Osteoblast (primary cell): ENCODE results near the gene FBXW12. TPM values are rescaled to one million over a fixed set of nuclear protein-coding genes. Genes with fewer than 3 reads are reported as not detected.
"Not testable (repeated sequence)": the region's sequence is repeated elsewhere in the genome, so short reads cannot be mapped to it uniquely, and the experiment has no call there.

Experiments
- DNase-seq: peaks from one replicate; pipeline ENCODE4 v3.0.0; 2011; ENCODE audit warnings: low spot score, mixed read lengths; ENCODE audit not compliant: insufficient read length; ENCODE audit errors: missing footprints
- H2AFZ ChIP-seq: 2 replicates; pipeline ENCODE4 v1.6.0; 2011; ENCODE audit warnings: mild to moderate bottlenecking, low read length
- H3K27ac ChIP-seq: 2 replicates; pipeline ENCODE4 v1.5.1; 2011; ENCODE audit warnings: mild to moderate bottlenecking, low read depth, low read length, moderate library complexity
- H3K27me3 ChIP-seq: 2 replicates; pipeline ENCODE4 v1.6.0; 2012; ENCODE audit warnings: mild to moderate bottlenecking, control low read depth, inconsistent platforms, low read length, moderate library complexity; ENCODE audit not compliant: insufficient read depth
- H3K36me3 ChIP-seq: 2 replicates; pipeline ENCODE4 v1.5.1; 2011; ENCODE audit warnings: mild to moderate bottlenecking, low read length, control low read depth, moderate library complexity; ENCODE audit not compliant: insufficient read depth
- H3K4me1 ChIP-seq: 2 replicates; pipeline ENCODE4 v1.5.1; 2011; ENCODE audit warnings: mild to moderate bottlenecking, low read length, control low read depth, moderate library complexity; ENCODE audit not compliant: insufficient read depth
- H3K4me2 ChIP-seq: 2 replicates; pipeline ENCODE4 v1.6.0; 2011; ENCODE audit warnings: mild to moderate bottlenecking, low read length; ENCODE audit not compliant: insufficient read depth
- H3K4me3 ChIP-seq: fragments of 200-600 bp; sonication (generic); 3 replicates; pipeline ENCODE4 v1.5.1; 2012; ENCODE audit warnings: mild to moderate bottlenecking, low read length, inconsistent platforms; ENCODE audit not compliant: insufficient read depth
- H3K79me2 ChIP-seq: 2 replicates; pipeline ENCODE4 v1.6.0; 2012; ENCODE audit warnings: mild to moderate bottlenecking, low read length, control low read depth, inconsistent platforms; ENCODE audit not compliant: insufficient read depth
- H3K9me3 ChIP-seq: 2 replicates; pipeline ENCODE4 v1.5.1; 2011; ENCODE audit warnings: low read depth, low read length, control low read depth
- H4K20me1 ChIP-seq: 2 replicates; pipeline ENCODE4 v1.6.0; 2012; ENCODE audit warnings: mild to moderate bottlenecking, low read length, control low read depth; ENCODE audit not compliant: insufficient read depth
- CTCF ChIP-seq: IDR thresholded peaks from 2 replicates; pipeline ENCODE4 v1.5.1; 2011; ENCODE audit warnings: mild to moderate bottlenecking, low read depth, low read length, moderate library complexity; ENCODE audit errors: extremely low read depth
- total RNA-seq: library from RNA; depleted of rRNA; stranded (reverse); fragments of >200 nt; gene quantifications from 2 replicates; pipeline ENCODE4 v1.2.3, GENCODE V29; 2012

Gene FBXW12
- total RNA-seq: not detected in 2 replicates

GRCh38 chr3:48371651-48372376 is at the start of gene FBXW12:
FBXW12 (plus strand) TSS chr3:48372219; CDS start chr3:48372768, 549 bp downstream.
- TF ChIP-seq CTCF: no peak
- Histone ChIP-seq H3K27me3 (peaks cover 9% of the 10 kb centered on the region), H2AFZ (no peak within 1 kb of the TSS), H4K20me1 (no peaks in the 10 kb centered on the region), H3K4me3 (no peak within 1 kb of the TSS), H3K27ac (no peak within 1 kb of the TSS), H3K36me3 (no peaks in the 10 kb centered on the region), H3K4me2 (no peak within 1 kb of the TSS), H3K4me1 (no peaks in the 10 kb centered on the region), H3K9me3 (no peaks in the 10 kb centered on the region), H3K79me2 (no peaks in the 10 kb centered on the region)
- peak; percentile 1 for DNase-seq

GRCh38 chr3:48331706-48332435 is 40.1 kb upstream of the FBXW12 start:
- not testable (repeated sequence) for H3K79me2 ChIP-seq, H3K36me3 ChIP-seq, H3K4me2 ChIP-seq, H3K4me1 ChIP-seq, H4K20me1 ChIP-seq, H3K27ac ChIP-seq, H2AFZ ChIP-seq, DNase-seq, H3K4me3 ChIP-seq, H3K9me3 ChIP-seq
- peaks cover 34% of the 10 kb centered on the region for H3K27me3 ChIP-seq

- not testable (repeated sequence) for H3K4me1 ChIP-seq, H2AFZ ChIP-seq, H3K36me3 ChIP-seq, H3K4me3 ChIP-seq, H3K79me2 ChIP-seq, H3K4me2 ChIP-seq, DNase-seq, H4K20me1 ChIP-seq, H3K27ac ChIP-seq, H3K9me3 ChIP-seq
- peaks cover 30% of the 10 kb centered on the region for H3K27me3 ChIP-seq
Observed at GRCh38 chr3:48333346-48334245, 38.4 kb upstream of the FBXW12 start, which contains the start of gene SPINK8. SPINK8 (minus strand) TSS chr3:48333661; CDS start chr3:48328341, 5,320 bp downstream.

- Histone ChIP-seq H3K79me2 (no peaks in the 10 kb centered on the region), H4K20me1 (no peaks in the 10 kb centered on the region), H3K9me3 (no peaks in the 10 kb centered on the region), H3K27ac (no peak overlapping the region), H3K36me3 (no peaks in the 10 kb centered on the region), H3K4me1 (peaks cover 6% of the 10 kb centered on the region), H2AFZ (no peak overlapping the region), H3K4me2 (no peak overlapping the region), H3K4me3 (no peak overlapping the region), H3K27me3 (peaks cover 24% of the 10 kb centered on the region)
- no peak for DNase-seq
- no peak for TF ChIP-seq CTCF
Observed at GRCh38 chr3:48334605-48335004, 37.4 kb upstream of the FBXW12 start.

- H3K27ac ChIP-seq, H3K4me1 ChIP-seq, H3K9me3 ChIP-seq, H3K4me3 ChIP-seq, H2AFZ ChIP-seq, H3K4me2 ChIP-seq, H3K79me2 ChIP-seq, H4K20me1 ChIP-seq, H3K36me3 ChIP-seq, DNase-seq: not testable (repeated sequence)
- H3K27me3 ChIP-seq: peaks cover 19% of the 10 kb centered on the region
Observed at GRCh38 chr3:48335286-48335685, 36.7 kb upstream of the FBXW12 start.

GRCh38 chr3:48337536-48337935 is 34.5 kb upstream of the FBXW12 start:
- not testable (repeated sequence) for H3K27ac ChIP-seq
- H2AFZ ChIP-seq: peak overlapping the region; percentile 29
- DNase-seq: peak; percentile 3

More at GRCh38 chr3:48337536-48337935, 34.5 kb upstream of the FBXW12 start:
- H3K4me1 ChIP-seq, H3K4me3 ChIP-seq, H4K20me1 ChIP-seq, H3K36me3 ChIP-seq, H3K79me2 ChIP-seq, H3K9me3 ChIP-seq: not testable (repeated sequence)
- Histone ChIP-seq H3K27me3 (peaks cover 19% of the 10 kb centered on the region), H3K4me2 (peak overlapping the region; percentile 19)
